ENCODE measurements around the gene MPP3. TPM values are rescaled to one million over a fixed set of nuclear protein-coding genes. Genes with fewer than 3 reads are reported as not detected.

The MPP3 gene
- total RNA-seq, 1 experiment from 2014 or later = 19.5 TPM

- TF ChIP-seq EZH2phosphoT487 (IDR thresholded peaks at IDR 0.05; ENCODE audit: borderline replicate concordance) = no peak
- TF ChIP-seq ZFX (IDR thresholded peaks at IDR 0.05) = no peak
- no peak for TF ChIP-seq REST (IDR thresholded peaks at IDR 0.05; ENCODE audit: low read depth)
- no peak for TF ChIP-seq YY1 (IDR thresholded peaks at IDR 0.05; ENCODE audit: extremely low read depth, insufficient replicate concordance, low read depth, low read length)
- TF ChIP-seq CEBPB (IDR thresholded peaks at IDR 0.05; ENCODE audit: low read depth) = no peak
- TF ChIP-seq, protein P1, sequence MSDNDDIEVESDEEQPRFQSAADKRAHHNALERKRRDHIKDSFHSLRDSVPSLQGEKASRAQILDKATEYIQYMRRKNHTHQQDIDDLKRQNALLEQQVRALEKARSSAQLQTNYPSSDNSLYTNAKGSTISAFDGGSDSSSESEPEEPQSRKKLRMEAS (IDR thresholded peaks at IDR 0.05) = no peak
- TF ChIP-seq RAD21 (IDR thresholded peaks at IDR 0.05; ENCODE audit: low read depth) = no peak
- TF ChIP-seq SP1 (IDR thresholded peaks at IDR 0.05; ENCODE audit: low read depth) = no peak
- no peak for TF ChIP-seq TCF7L2 (IDR thresholded peaks at IDR 0.05; ENCODE audit: borderline replicate concordance, extremely low read depth, insufficient read depth, insufficient read length)
- no peak for TF ChIP-seq FOSL1 (IDR thresholded peaks at IDR 0.05; ENCODE audit: low read depth)
- TF ChIP-seq SIN3A (IDR thresholded peaks at IDR 0.05; ENCODE audit: low read depth) = no peak
- no peak for TF ChIP-seq ELF1 (IDR thresholded peaks at IDR 0.05; ENCODE audit: borderline replicate concordance, low read depth)
- no peak for TF ChIP-seq JUND (IDR thresholded peaks at IDR 0.05)
- TF ChIP-seq POLR2AphosphoS5 (IDR thresholded peaks at IDR 0.05; ENCODE audit: low read depth, low read length) = no peak
- DNase-seq (ENCODE audit: low read depth, low spot score) (no peak), ATAC-seq (no peak)
- Histone ChIP-seq H4K20me1 (ENCODE audit: insufficient read depth) (no peaks in the 10 kb centered on the region), H3K27ac (ENCODE audit: low read depth, low read length) (no peak overlapping the region), H3K4me3 (replicated peaks in 1 of 2; ENCODE audit: low read depth in 1 of 2, low read length in 2 of 2) (no peak overlapping the region), H3K36me3 (ENCODE audit: control insufficient read depth in 1 of 2, insufficient read depth in 2 of 2, low read length in 2 of 2) (no peaks in the 10 kb centered on the region), H3K9ac (ENCODE audit: low read length) (no peak overlapping the region), H3K4me2 (ENCODE audit: low read length) (no peak overlapping the region), H3K9me2 (ENCODE audit: insufficient read depth) (no peaks in the 10 kb centered on the region), H3K27me3 (ENCODE audit: insufficient read depth, low read length) (no peaks in the 10 kb centered on the region), H3K4me1 (ENCODE audit: control insufficient read depth in 1 of 2, insufficient read depth in 2 of 2, low read length in 2 of 2) (peaks cover 0 to 9% of the 10 kb centered on the region in 2 experiments; a peak in 2 of 4 replicates), H3K79me2 (ENCODE audit: insufficient read depth, low read length) (no peaks in the 10 kb centered on the region), H3K9me3 (ENCODE audit: control insufficient read depth in 1 of 2, insufficient read depth in 1 of 2, low read depth in 1 of 2, low read length in 2 of 2) (no peaks in the 10 kb centered on the region), H2AFZ (ENCODE audit: low read depth, low read length, poor library complexity, severe bottlenecking) (no peak overlapping the region)
- intact Hi-C loops (cut with micrococcal nuclease) = no loop called here
- POLR2A ChIA-PET = no interaction called here
- no TSS peak for BruUV-seq (replicated peaks)
- RAD21 ChIA-PET (ENCODE audit: low non-redundant PET in 1 of 2, low total read pairs in 2 of 2, uncharacterized antibody in 2 of 2, unreplicated experiment in 2 of 2) = interaction anchor here in 1 of 2 experiments (1.0 kb wide), 1 partner anchor 164 kb away, joined by 10 read pairs; no protein-coding TSS in a partner anchor
- CTCF ChIA-PET = interaction anchor here (1.7 kb wide), 1 partner anchor 30 kb away, joined by 9 read pairs; the partner anchor contains the start of gene CD300LG
Observed at GRCh38 chr17:43877031-43877430, 44.1 kb upstream of the MPP3 start.
